Measurements from ENCODE around the gene HTD2.

The HTD2 gene

DNA sequence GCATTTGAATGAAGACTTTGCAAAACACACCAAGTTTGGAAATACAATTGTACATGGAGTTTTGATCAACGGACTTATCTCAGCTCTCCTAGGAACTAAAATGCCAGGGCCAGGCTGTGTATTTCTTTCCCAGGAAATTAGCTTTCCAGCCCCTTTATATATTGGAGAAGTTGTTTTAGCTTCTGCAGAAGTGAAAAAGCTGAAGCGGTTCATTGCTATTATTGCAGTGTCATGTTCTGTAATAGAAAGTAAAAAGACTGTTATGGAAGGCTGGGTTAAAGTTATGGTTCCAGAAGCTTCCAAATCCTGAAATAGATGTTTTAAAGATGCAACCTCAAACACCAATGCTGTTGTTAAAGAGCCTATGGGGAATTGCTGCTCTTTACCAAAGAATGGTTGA, 11.5 kb downstream of the HTD2 start:
- no peaks in the 10 kb centered on the region for H3K27me3 ChIP-seq (ENCODE audit: control insufficient read depth in 1 of 2, insufficient read depth in 2 of 2, low read length in 2 of 2)
- H3K4me1 ChIP-seq (ENCODE audit: control insufficient read depth in 1 of 2, insufficient read depth in 2 of 2, low read length in 2 of 2), result no peaks in the 10 kb centered on the region
- no peak overlapping the region for H3K4me3 ChIP-seq (ENCODE audit: low read depth in 1 of 2, low read length in 2 of 2)
- H3K9me3 ChIP-seq (ENCODE audit: control insufficient read depth in 1 of 2, low read length in 2 of 2), result no peaks in the 10 kb centered on the region
- H3K9ac ChIP-seq (ENCODE audit: low read depth in 1 of 2, low read length in 2 of 2), result no peak overlapping the region
- no peak overlapping the region for H3K27ac ChIP-seq (ENCODE audit: low read depth, low read length)
- peaks cover 19 to 57% of the 10 kb centered on the region in 2 donors for H3K36me3 ChIP-seq (ENCODE audit: control insufficient read depth in 1 of 2, insufficient read depth in 2 of 2, low read length in 2 of 2)

DNA sequence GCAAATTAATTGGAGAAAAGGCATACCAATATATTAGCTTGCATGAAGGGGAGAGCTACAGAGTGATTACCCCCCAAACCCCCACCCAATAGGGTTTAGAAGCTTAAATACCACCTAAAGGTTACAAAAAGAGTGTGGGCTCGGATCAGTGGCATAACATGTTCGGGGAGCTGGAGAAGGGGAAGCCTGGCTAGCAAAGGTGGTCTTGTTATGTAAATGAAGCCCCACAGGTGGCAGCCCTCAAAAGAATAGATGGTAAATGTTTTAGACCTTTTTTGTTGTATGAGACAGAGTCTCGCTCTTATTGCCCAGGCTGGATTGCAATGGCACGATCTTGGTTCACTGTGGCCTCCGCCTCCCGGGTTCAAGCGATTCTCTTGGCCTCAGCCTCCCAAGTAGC, 15.5 kb downstream of the HTD2 start:
- Histone ChIP-seq H3K27ac (ENCODE audit: low read depth, low read length) (no peak overlapping the region), H3K36me3 (ENCODE audit: control insufficient read depth in 1 of 2, insufficient read depth in 2 of 2, low read length in 2 of 2) (peaks cover 7 to 29% of the 10 kb centered on the region in 2 donors), H3K27me3 (ENCODE audit: control insufficient read depth in 1 of 2, insufficient read depth in 2 of 2, low read length in 2 of 2) (no peaks in the 10 kb centered on the region), H3K9me3 (ENCODE audit: control insufficient read depth in 1 of 2, low read length in 2 of 2) (no peaks in the 10 kb centered on the region), H3K9ac (ENCODE audit: low read depth in 1 of 2, low read length in 2 of 2) (no peak overlapping the region), H3K4me3 (ENCODE audit: low read depth in 1 of 2, low read length in 2 of 2) (no peak overlapping the region), H3K4me1 (ENCODE audit: control insufficient read depth in 1 of 2, insufficient read depth in 2 of 2, low read length in 2 of 2) (peaks cover 4 to 19% of the 10 kb centered on the region in 2 donors)

DNA sequence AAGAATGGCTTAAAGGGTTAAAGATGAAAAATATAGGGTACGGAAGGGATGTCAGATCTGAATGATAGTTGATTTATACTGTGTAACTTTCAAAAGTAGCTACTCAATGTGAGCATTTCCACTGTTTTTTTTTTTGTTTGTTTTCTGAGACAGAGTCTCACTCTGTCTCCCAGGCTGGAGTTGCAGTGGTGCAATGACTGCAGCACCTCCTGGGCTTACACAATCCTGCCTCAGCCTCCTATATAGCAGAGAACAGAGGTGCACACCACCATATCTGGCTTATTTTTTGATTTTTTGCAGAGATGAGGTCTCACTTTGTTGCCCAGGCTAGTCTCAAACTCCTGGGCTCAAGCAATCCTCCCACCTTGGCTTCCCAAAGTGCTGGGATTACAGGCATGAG, 16.5 kb downstream of the HTD2 start:
- Histone ChIP-seq H3K4me1 (ENCODE audit: control insufficient read depth in 1 of 2, insufficient read depth in 2 of 2, low read length in 2 of 2) (peaks cover 4 to 19% of the 10 kb centered on the region in 2 donors), H3K9ac (ENCODE audit: low read depth in 1 of 2, low read length in 2 of 2) (no peak overlapping the region), H3K36me3 (ENCODE audit: control insufficient read depth in 1 of 2, insufficient read depth in 2 of 2, low read length in 2 of 2) (peaks cover 3 to 19% of the 10 kb centered on the region in 2 donors), H3K27ac (ENCODE audit: low read depth, low read length) (no peak overlapping the region), H3K9me3 (ENCODE audit: control insufficient read depth in 1 of 2, low read length in 2 of 2) (no peaks in the 10 kb centered on the region), H3K27me3 (ENCODE audit: control insufficient read depth in 1 of 2, insufficient read depth in 2 of 2, low read length in 2 of 2) (no peaks in the 10 kb centered on the region), H3K4me3 (ENCODE audit: low read depth in 1 of 2, low read length in 2 of 2) (no peak overlapping the region)

DNA sequence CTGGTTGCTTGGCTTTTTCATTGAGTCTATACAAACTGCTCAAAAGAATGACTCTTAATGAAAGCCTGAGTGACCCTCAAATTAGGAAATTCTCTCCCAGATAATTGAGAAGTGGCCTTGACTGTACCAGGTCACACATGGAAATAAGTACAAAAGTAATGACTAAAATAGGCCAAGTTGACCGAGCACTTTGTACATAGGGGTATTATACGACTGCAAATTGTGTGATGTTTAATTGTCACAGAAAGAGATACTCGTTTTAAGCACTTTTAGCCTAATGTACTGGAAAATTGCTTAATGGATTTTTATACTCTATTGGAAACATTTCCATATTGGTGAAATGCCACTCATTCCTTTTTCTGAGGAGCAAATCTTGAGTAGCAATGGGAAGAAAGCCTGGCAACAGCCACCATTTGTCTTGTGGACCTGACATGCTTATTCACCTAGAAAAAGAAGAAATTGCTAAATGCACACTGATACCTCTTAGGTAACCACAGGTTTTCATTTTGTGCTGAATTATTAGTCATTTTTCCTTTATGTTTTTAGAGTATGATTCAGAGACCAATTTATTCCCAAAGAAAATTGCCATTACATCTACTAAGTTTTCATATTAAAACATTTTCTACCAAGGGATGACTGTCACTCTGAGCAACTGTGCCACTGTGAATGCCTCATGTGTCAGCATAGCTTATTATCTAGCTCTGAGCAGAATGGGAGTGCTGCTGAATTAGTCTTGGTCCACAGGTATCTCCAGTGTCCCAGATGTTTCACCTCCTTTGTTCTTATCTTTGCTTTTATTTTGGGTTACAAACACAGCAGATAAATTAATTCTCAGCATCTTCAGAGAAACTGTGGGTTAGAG, 17.4 kb downstream of the HTD2 start:
- Histone ChIP-seq H3K9me3 (ENCODE audit: control insufficient read depth in 1 of 2, low read length in 2 of 2) (no peaks in the 10 kb centered on the region), H3K9ac (ENCODE audit: low read depth in 1 of 2, low read length in 2 of 2) (no peak overlapping the region), H3K27me3 (ENCODE audit: control insufficient read depth in 1 of 2, insufficient read depth in 2 of 2, low read length in 2 of 2) (no peaks in the 10 kb centered on the region), H3K4me1 (ENCODE audit: control insufficient read depth in 1 of 2, insufficient read depth in 2 of 2, low read length in 2 of 2) (peaks cover 4 to 19% of the 10 kb centered on the region in 2 donors), H3K27ac (ENCODE audit: low read depth, low read length) (no peak overlapping the region), H3K36me3 (ENCODE audit: control insufficient read depth in 1 of 2, insufficient read depth in 2 of 2, low read length in 2 of 2) (peaks cover 0 to 10% of the 10 kb centered on the region in 2 donors), H3K4me3 (ENCODE audit: low read depth in 1 of 2, low read length in 2 of 2) (no peak overlapping the region)

DNA sequence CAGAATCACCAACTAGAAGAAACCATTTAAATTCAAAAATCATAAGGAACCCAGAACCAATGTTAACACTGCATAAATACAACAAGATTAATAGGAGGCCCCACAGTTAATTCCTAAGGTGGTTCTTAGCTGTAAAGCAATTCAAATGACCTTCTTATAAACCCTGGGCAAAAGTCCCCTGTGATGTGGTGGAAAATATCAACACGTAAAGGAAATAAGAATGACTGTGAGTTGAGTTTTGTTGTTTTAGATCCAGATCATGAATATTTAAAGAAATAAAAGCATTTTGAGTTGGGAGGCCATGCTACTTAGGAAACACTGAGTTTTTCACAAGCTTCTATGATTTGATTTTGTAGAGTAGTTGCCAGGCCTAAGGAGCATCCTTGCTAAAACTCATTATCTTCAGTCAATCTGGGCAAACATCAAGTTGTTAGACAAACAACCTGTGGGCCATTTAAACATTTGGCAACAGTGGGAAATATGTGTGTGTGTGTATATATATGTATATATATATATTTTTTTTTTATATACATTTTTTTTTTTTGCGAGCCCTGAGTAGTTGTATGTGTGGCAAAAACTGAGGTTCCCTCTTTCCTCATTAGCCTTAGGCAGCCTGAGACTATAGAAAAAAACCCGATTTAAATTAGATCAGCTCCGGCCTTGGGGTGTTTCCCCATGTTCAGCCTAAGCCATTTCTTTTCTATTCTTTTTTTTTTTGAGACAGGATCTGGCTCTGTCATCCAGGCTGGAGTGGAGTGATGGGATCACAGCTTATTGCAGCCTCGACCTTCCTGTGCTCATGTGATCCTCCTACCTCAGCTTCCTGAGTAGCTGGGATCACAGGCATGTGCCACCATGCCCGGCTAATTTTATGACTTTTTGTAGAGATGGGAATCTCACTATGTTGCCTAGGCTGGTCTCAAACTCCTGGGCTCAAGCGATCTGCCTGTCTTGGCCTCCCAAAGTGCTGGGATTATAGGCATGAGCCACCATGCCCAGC, 18.4 kb downstream of the HTD2 start:
- Histone ChIP-seq H3K9me3 (ENCODE audit: control insufficient read depth in 1 of 2, low read length in 2 of 2) (no peaks in the 10 kb centered on the region), H3K27ac (ENCODE audit: low read depth, low read length) (peak overlapping the region; percentile 44), H3K4me1 (ENCODE audit: control insufficient read depth in 1 of 2, insufficient read depth in 2 of 2, low read length in 2 of 2) (peaks cover 4 to 19% of the 10 kb centered on the region in 2 donors), H3K4me3 (ENCODE audit: low read depth in 1 of 2, low read length in 2 of 2) (no peak overlapping the region), H3K9ac (ENCODE audit: low read depth in 1 of 2, low read length in 2 of 2) (no peak overlapping the region), H3K36me3 (ENCODE audit: control insufficient read depth in 1 of 2, insufficient read depth in 2 of 2, low read length in 2 of 2) (peaks cover 0 to 2% of the 10 kb centered on the region in 2 donors), H3K27me3 (ENCODE audit: control insufficient read depth in 1 of 2, insufficient read depth in 2 of 2, low read length in 2 of 2) (no peaks in the 10 kb centered on the region)

DNA sequence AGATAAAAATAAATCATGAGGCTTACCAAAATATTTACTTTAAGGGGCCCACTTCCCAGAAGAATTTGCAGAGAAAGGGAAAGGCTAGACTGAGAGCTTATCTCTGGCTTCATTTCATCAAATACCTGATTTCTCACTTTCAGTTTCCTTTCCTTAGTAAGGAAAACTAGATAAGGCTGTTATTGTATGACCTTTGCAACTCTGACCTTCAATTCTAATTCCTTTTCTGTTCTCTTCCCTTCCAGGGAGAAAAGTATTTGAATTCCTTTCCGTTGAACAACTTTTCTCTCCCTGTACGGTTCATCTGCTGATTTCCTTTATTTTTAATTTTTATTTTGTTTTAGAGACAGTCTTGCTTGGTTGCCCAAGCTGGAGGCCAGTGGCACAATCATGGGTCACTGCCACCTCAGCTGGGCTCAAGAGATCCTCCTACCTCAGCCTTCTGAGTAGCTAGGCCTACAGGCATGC, 19.2 kb downstream of the HTD2 start:
- Histone ChIP-seq H3K4me3 (ENCODE audit: low read depth in 1 of 2, low read length in 2 of 2) (no peak overlapping the region), H3K36me3 (ENCODE audit: control insufficient read depth in 1 of 2, insufficient read depth in 2 of 2, low read length in 2 of 2) (no peaks in the 10 kb centered on the region), H3K27ac (ENCODE audit: low read depth, low read length) (peak overlapping the region; percentile 44), H3K9ac (ENCODE audit: low read depth in 1 of 2, low read length in 2 of 2) (no peak overlapping the region), H3K27me3 (ENCODE audit: control insufficient read depth in 1 of 2, insufficient read depth in 2 of 2, low read length in 2 of 2) (no peaks in the 10 kb centered on the region), H3K4me1 (ENCODE audit: control insufficient read depth in 1 of 2, insufficient read depth in 2 of 2, low read length in 2 of 2) (peaks cover 4 to 19% of the 10 kb centered on the region in 2 donors), H3K9me3 (ENCODE audit: control insufficient read depth in 1 of 2, low read length in 2 of 2) (no peaks in the 10 kb centered on the region)

DNA sequence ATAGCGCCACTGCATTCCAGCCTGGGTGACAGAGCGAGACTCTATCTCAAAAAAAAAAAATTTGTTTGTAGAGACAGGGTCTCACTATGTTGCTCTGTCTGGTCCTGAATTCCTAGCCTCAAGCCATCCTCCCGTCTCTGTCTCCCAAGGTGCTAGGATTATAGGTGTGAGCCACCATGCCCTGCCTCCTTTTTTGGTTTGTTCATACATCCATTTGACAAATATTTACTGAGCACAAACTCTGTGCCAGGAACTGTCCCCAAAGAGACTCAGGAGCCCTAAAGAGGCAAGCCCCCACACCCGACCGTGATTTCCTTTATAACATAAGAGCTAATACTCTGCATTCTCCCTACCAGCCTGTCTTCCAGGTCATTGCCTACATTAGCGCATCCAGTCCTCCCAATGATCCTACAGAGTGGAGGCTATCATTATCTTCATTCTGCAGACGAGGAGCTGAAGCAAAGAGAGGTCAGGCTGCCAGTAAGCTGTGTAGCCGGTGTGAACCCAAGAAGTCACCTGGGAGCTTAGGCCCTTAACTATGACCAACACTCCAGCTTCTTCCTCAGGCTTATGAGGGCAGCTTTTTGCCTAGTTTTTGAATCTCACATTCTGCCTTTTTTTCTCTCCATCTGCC, 20.1 kb downstream of the HTD2 start:
- H3K36me3 ChIP-seq (ENCODE audit: control insufficient read depth in 1 of 2, insufficient read depth in 2 of 2, low read length in 2 of 2), result no peaks in the 10 kb centered on the region
- H3K9ac ChIP-seq (ENCODE audit: low read depth in 1 of 2, low read length in 2 of 2), result no peak overlapping the region
- H3K4me1 ChIP-seq (ENCODE audit: control insufficient read depth in 1 of 2, insufficient read depth in 2 of 2, low read length in 2 of 2), result peaks cover 4 to 19% of the 10 kb centered on the region in 2 donors
- no peak overlapping the region for H3K4me3 ChIP-seq (ENCODE audit: low read depth in 1 of 2, low read length in 2 of 2)
- H3K27me3 ChIP-seq (ENCODE audit: control insufficient read depth in 1 of 2, insufficient read depth in 2 of 2, low read length in 2 of 2), result no peaks in the 10 kb centered on the region
- H3K9me3 ChIP-seq (ENCODE audit: control insufficient read depth in 1 of 2, low read length in 2 of 2), result no peaks in the 10 kb centered on the region
- no peak overlapping the region for H3K27ac ChIP-seq (ENCODE audit: low read depth, low read length)

DNA sequence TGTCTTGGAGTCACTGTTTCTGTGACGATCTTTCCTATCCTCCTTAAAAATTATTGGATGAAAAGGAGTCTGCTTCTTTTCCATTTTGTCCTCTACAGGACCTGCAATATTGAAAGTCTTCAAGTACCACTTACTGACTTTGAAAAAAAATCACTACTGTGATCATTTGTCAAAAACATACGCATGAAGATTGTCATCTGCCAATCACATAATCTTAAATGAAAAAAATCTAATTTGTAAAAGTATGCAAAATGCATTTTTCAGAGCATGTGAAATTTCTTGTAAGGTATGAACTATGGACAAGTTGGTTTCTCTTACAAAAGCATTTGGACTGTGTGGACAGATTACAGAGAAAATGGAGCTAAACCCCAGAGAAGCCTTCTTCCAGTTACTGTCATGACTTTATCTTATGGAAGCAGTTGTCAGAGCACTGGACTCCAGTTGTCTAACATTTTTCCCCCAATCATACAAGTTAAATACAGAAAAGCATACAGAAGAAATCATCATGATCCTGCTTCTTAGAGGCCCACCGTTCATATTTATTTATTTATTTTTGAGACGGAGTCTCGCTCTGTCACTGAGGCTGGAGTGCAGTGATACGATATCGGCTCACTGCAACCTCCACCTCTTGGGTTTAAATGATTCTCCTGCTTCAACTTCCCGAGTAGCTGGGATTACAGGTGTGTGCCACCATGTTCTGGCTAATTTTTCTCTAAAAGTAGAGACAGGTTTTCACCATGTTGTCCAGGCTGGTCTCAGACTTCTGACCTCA, 23.0 kb downstream of the HTD2 start:
- Histone ChIP-seq H3K9ac (ENCODE audit: low read depth in 1 of 2, low read length in 2 of 2) (no peak overlapping the region), H3K4me1 (ENCODE audit: control insufficient read depth in 1 of 2, insufficient read depth in 2 of 2, low read length in 2 of 2) (peaks cover 14 to 27% of the 10 kb centered on the region in 2 donors), H3K9me3 (ENCODE audit: control insufficient read depth in 1 of 2, low read length in 2 of 2) (no peaks in the 10 kb centered on the region), H3K4me3 (ENCODE audit: low read depth in 1 of 2, low read length in 2 of 2) (no peak overlapping the region), H3K27me3 (ENCODE audit: control insufficient read depth in 1 of 2, insufficient read depth in 2 of 2, low read length in 2 of 2) (no peaks in the 10 kb centered on the region), H3K27ac (ENCODE audit: low read depth, low read length) (no peak overlapping the region), H3K36me3 (ENCODE audit: control insufficient read depth in 1 of 2, insufficient read depth in 2 of 2, low read length in 2 of 2) (no peaks in the 10 kb centered on the region)

DNA sequence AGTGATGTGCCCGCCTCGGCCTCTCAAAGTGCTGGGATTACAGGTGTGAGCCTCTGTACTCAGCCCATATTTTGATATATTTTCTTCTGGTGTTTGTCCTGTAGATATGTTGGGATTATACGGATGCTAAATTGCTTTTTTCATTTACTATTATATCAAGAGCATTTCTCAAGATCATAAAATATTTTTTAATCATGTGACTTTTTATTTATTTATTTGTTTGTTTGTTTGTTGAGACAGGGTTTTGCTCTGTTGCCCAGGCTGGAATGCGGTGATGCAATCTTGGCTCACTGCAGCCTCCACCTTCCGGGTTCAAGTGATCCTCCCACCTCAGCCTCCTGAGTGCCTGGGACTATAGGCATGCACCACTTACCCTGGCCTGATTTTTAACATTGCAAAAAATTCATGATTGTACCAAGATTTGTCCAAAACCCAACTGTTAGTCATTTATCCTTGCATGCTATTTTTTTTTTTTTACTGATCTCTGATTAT, 23.6 kb downstream of the HTD2 start:
- Histone ChIP-seq H3K27me3 (ENCODE audit: control insufficient read depth in 1 of 2, insufficient read depth in 2 of 2, low read length in 2 of 2) (no peaks in the 10 kb centered on the region), H3K27ac (ENCODE audit: low read depth, low read length) (no peak overlapping the region), H3K36me3 (ENCODE audit: control insufficient read depth in 1 of 2, insufficient read depth in 2 of 2, low read length in 2 of 2) (no peaks in the 10 kb centered on the region), H3K9me3 (ENCODE audit: control insufficient read depth in 1 of 2, low read length in 2 of 2) (no peaks in the 10 kb centered on the region), H3K4me1 (ENCODE audit: control insufficient read depth in 1 of 2, insufficient read depth in 2 of 2, low read length in 2 of 2) (peaks cover 17 to 25% of the 10 kb centered on the region in 2 donors), H3K4me3 (ENCODE audit: low read depth in 1 of 2, low read length in 2 of 2) (no peak overlapping the region), H3K9ac (ENCODE audit: low read depth in 1 of 2, low read length in 2 of 2) (no peak overlapping the region)
